GM23248 (cell line): ENCODE data around the gene GPR173. TPM values are rescaled to one million over a fixed set of nuclear protein-coding genes. Genes with fewer than 3 reads are reported as not detected.

Source experiments
- DNase-seq: peaks from one replicate; pipeline ENCODE4 v3.0.0-alpha.2; 2015
- H2AFZ ChIP-seq: fragments of 200-600 bp; sonication (generic); 2 replicates; pipeline ENCODE4 v1.6.1; 2016; ENCODE audit warnings: antibody characterized with exemption
- H3F3A ChIP-seq: fragments of 200-600 bp; sonication (generic); 2 replicates; pipeline ENCODE4 v1.6.1; 2016; ENCODE audit warnings: mild to moderate bottlenecking, antibody characterized with exemption, mixed run types; ENCODE audit not compliant: insufficient read depth
- H3K27ac ChIP-seq: fragments of 200-600 bp; sonication (generic); 2 replicates; pipeline ENCODE4 v1.5.1; 2016; ENCODE audit warnings: mild to moderate bottlenecking
- H3K27me3 ChIP-seq: fragments of 200-600 bp; sonication (generic); replicated peaks from 2 replicates; pipeline ENCODE4 v1.6.1; 2016; ENCODE audit warnings: mild to moderate bottlenecking; ENCODE audit not compliant: insufficient read depth
- H3K36me3 ChIP-seq: fragments of 200-600 bp; sonication (generic); 2 replicates; pipeline ENCODE4 v1.6.1; 2016; ENCODE audit warnings: low read depth, mild to moderate bottlenecking
- H3K4me1 ChIP-seq: fragments of 200-600 bp; sonication (generic); 2 replicates; pipeline ENCODE4 v1.6.1; 2016; ENCODE audit warnings: mild to moderate bottlenecking; ENCODE audit not compliant: insufficient read depth
- H3K4me2 ChIP-seq: fragments of 200-600 bp; sonication (generic); one replicate; pipeline ENCODE4 v1.6.1; 2016; ENCODE audit warnings: mild to moderate bottlenecking; ENCODE audit not compliant: unreplicated experiment
- H3K4me3 ChIP-seq: fragments of 200-600 bp; sonication (generic); 2 replicates; pipeline ENCODE4 v1.5.1; 2016; ENCODE audit warnings: mild to moderate bottlenecking
- H3K79me2 ChIP-seq: fragments of 200-600 bp; sonication (generic); 2 replicates; pipeline ENCODE4 v1.6.1; 2016; ENCODE audit warnings: mild to moderate bottlenecking; ENCODE audit not compliant: insufficient read depth
- H3K9ac ChIP-seq: fragments of 200-600 bp; sonication (generic); 2 replicates; pipeline ENCODE4 v1.6.1; 2016; ENCODE audit warnings: mild to moderate bottlenecking
- H3K9me2 ChIP-seq: fragments of 200-600 bp; sonication (generic); 2 replicates; pipeline ENCODE4 v1.6.1; 2016; ENCODE audit warnings: mixed run types, mild to moderate bottlenecking, moderate library complexity; ENCODE audit not compliant: insufficient read depth
- H3K9me3 ChIP-seq: fragments of 200-600 bp; sonication (generic); one replicate; pipeline ENCODE4 v1.6.1; 2017; ENCODE audit warnings: low read depth
- H4K20me1 ChIP-seq: fragments of 200-600 bp; sonication (generic); 2 replicates; pipeline ENCODE4 v1.6.0; 2016; ENCODE audit not compliant: insufficient read depth
- EZH2 ChIP-seq: fragments of 200-600 bp; sonication (generic); IDR thresholded peaks from 2 replicates; pipeline ENCODE4 v1.6.1; 2018; ENCODE audit warnings: antibody characterized with exemption, mild to moderate bottlenecking; ENCODE audit not compliant: insufficient read depth, poor library complexity, severe bottlenecking
- EZH2phosphoT487 ChIP-seq: fragments of 200-600 bp; sonication (generic); IDR thresholded peaks from 2 replicates; pipeline ENCODE4 v1.6.1; 2018; ENCODE audit warnings: antibody characterized with exemption, moderate library complexity, mild to moderate bottlenecking, low read depth; ENCODE audit not compliant: insufficient read depth
- WGBS, 2 experiments: methylation state at CpG; one replicate each; pipeline ENCODE4 v1.1.6; 2015 to 2017; ENCODE audit warnings: low lambda C conversion rate in 2 of 2, low coverage in 1 of 2; ENCODE audit errors: missing lambda C conversion rate in 2 of 2; 5-methylcytosine and 5-hydroxymethylcytosine counted together
- in situ Hi-C: fragments of 300-500 bp; cut with MboI; formaldehyde crosslinking; loops from 2 replicates; pipeline ENCODE4 v1.15.0; 2020
- polyA plus RNA-seq: library from polyadenylated mRNA; unstranded; fragments of >200 nt; fragmentation: Nextera tagmentation; extraction: Ambion mirVana; gene quantifications from 2 replicates; pipeline ENCODE4 v1.2.1, GENCODE V29; 2016
- total RNA-seq: library from RNA; depleted of rRNA; stranded (reverse); fragments of >200 nt; shearing (Covaris generic); gene quantifications from 2 replicates; pipeline ENCODE4 v1.2.3, GENCODE V29; 2014

The GPR173 gene
- total and polyA plus RNA-seq, 2 experiments from 2014 or later, result 0.24 to 0.86 TPM

DNA sequence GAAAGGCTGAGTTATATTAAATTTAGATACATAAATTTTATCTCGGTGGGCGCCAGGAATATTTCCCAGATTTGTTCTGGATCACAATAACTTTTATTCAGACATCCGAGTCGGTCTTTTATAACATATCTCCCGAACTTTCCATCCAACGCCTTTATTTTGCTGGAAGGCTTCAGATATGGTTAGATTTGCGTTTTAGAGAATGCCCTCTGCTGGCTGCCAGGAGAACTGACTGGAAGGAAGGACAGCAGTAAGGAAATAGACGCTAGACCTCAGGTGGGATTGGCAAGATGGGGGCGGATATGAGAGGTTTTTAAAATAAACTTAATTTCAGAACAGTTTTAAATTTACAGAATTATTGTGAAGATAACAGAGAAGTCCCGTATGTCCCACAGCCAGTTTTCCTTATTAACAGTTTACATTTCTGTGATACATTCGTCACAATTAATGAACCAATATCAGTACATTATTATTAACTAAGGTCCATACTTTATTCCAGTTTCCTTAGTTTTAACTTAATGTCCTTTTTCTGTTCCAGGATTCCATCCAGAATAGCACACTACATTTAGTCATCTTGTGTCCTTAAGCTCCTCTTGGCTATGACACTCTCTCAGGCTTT is 40.7 kb downstream of the GPR173 start:
- DNase-seq, result peak; percentile 76
- Histone ChIP-seq H3K4me3 (peak overlapping the region; percentile 81), H2AFZ (peak overlapping the region; percentile 91), H3K79me2 (peaks cover 2% of the 10 kb centered on the region; the same call in 1 of the 2 replicates), H3K9ac (peak overlapping the region; percentile 97), H4K20me1 (no peaks in the 10 kb centered on the region), H3K36me3 (no peaks in the 10 kb centered on the region; the same call in 1 of the 2 replicates), H3K27me3 (no peaks in the 10 kb centered on the region), H3K27ac (peak overlapping the region; percentile 97), H3K9me2 (no peaks in the 10 kb centered on the region), H3K4me1 (no peaks in the 10 kb centered on the region; the same call in 1 of the 2 replicates), H3K4me2 (peak overlapping the region; percentile 86), H3K9me3 (no peaks in the 10 kb centered on the region), H3F3A (peaks cover 9% of the 10 kb centered on the region)
- 8 to 10% methylated on average over 11 of the region's 11 CpGs for WGBS, 2 experiments
- TF ChIP-seq EZH2phosphoT487 (no peak), EZH2 (no peak)
- in situ Hi-C loops, result no loop called here

- H4K20me1 ChIP-seq, result no peaks in the 10 kb centered on the region
- no peaks in the 10 kb centered on the region; the same call in 1 of the 2 replicates for H3K36me3 ChIP-seq
- no peak overlapping the region for H3K27ac ChIP-seq
- H3K4me2 ChIP-seq, result no peak overlapping the region
- H3K9ac ChIP-seq, result no peak overlapping the region
- in situ Hi-C loops, result no loop called here
- TF ChIP-seq EZH2 (no peak), EZH2phosphoT487 (no peak)
- no peaks in the 10 kb centered on the region for H3K79me2 ChIP-seq
- H3K27me3 ChIP-seq, result no peaks in the 10 kb centered on the region
- no peaks in the 10 kb centered on the region for H3K9me2 ChIP-seq
- no peak overlapping the region for H3K4me3 ChIP-seq
- peaks cover 9% of the 10 kb centered on the region for H3F3A ChIP-seq
- H2AFZ ChIP-seq, result no peak overlapping the region
- WGBS, 2 experiments, result 67 to 75% methylated on average over 2 of the region's 2 CpGs
- H3K4me1 ChIP-seq, result peaks cover 4% of the 10 kb centered on the region; the same call in 1 of the 2 replicates
- H3K9me3 ChIP-seq, result no peaks in the 10 kb centered on the region
- no peak for DNase-seq
Observed at GRCh38 chrX:53089925-53090324, 41.3 kb downstream of the GPR173 start.

DNA sequence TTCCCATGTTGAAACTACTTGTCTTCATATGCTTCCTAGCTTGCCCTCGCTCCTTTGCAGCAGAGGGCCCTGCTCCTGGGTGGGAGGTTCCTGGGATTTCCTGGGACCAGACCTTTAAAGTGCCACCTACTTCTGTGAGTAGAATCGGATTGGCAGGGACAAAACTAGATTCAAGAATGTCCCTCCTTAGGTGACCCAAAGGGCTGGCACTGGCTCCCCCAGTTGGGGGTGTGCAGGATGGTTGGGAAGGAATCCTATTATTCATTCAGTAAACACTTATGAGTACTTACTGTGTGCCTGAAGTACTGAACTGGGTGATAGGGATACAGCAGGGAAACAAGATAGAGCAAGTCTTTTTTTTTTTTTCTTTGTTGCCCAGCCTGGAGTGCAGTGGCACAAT is 42.8 kb downstream of the GPR173 start:
- 86% methylated on average over 2 of the region's 2 CpGs for WGBS, 2 experiments
- Histone ChIP-seq H2AFZ (no peak overlapping the region), H3K79me2 (no peaks in the 10 kb centered on the region), H3F3A (peaks cover 9% of the 10 kb centered on the region), H3K27me3 (no peaks in the 10 kb centered on the region), H3K4me1 (peaks cover 5% of the 10 kb centered on the region; the same call in 1 of the 2 replicates), H3K27ac (no peak overlapping the region), H3K9me3 (no peaks in the 10 kb centered on the region), H3K9me2 (no peaks in the 10 kb centered on the region), H3K4me2 (no peak overlapping the region), H4K20me1 (no peaks in the 10 kb centered on the region), H3K9ac (no peak overlapping the region), H3K36me3 (no peaks in the 10 kb centered on the region), H3K4me3 (no peak overlapping the region)
- TF ChIP-seq EZH2 (no peak), EZH2phosphoT487 (no peak)
- in situ Hi-C loops, result no loop called here
- DNase-seq, result no peak

DNA sequence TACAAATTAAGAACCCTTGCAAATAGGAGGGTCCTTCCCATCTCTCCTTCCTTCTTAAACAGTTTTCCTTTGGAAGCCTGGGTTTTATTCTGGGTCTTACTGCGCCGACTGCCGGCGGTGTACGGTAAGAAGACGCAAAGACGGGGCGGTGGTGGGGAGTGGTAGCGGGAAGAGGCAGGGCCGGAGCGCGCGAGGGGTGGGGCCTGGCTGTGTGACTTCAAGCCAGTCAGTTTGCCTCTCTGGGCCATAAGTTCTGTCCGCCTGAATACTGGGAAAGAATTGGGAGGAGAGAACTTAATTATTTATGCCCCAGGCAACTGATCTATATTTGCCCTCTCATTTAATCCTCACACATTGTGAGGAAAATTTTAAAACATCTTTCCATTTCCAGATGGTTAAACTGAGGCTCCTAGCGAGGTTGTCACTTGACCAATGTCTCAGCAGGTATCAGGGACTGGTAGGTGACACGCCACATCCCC is 44.6 kb downstream of the GPR173 start:
- Histone ChIP-seq H3K36me3 (no peaks in the 10 kb centered on the region), H3K27ac (peak overlapping the region; percentile 87), H2AFZ (peak overlapping the region; percentile 92), H3K79me2 (no peaks in the 10 kb centered on the region), H3F3A (peaks cover 9% of the 10 kb centered on the region), H3K9me2 (no peaks in the 10 kb centered on the region), H3K4me3 (peak overlapping the region; percentile 89), H3K9ac (peak overlapping the region; percentile 76), H3K27me3 (no peaks in the 10 kb centered on the region), H3K9me3 (no peaks in the 10 kb centered on the region), H3K4me1 (peaks cover 5% of the 10 kb centered on the region; the same call in 1 of the 2 replicates), H4K20me1 (no peaks in the 10 kb centered on the region), H3K4me2 (peak overlapping the region; percentile 84)
- TF ChIP-seq EZH2phosphoT487 (no peak), EZH2 (no peak)
- DNase-seq, result peak; percentile 87
- in situ Hi-C loops, result no loop called here
- WGBS, 2 experiments, result 0 to 1% methylated on average over 16 of the region's 16 CpGs
